Measurements from ENCODE around the gene HMGXB3.

HMGXB3 gene

GRCh38 chr5:150065346-150065745 is 64.8 kb downstream of the HMGXB3 start:
- Histone ChIP-seq H3K4me2 (ENCODE audit: low read depth, low read length) (no peak overlapping the region), H4K20me1 (ENCODE audit: insufficient read depth, low read length) (no peaks in the 10 kb centered on the region), H2AFZ (ENCODE audit: low read length) (no peak overlapping the region), H3K36me3 (replicated peaks; ENCODE audit: insufficient read depth, low read length) (no peaks in the 10 kb centered on the region), H3K9me2 (replicated peaks; ENCODE audit: insufficient read depth, low read length) (no peaks in the 10 kb centered on the region), H3K4me1 (ENCODE audit: low read length) (peaks cover 3% of the 10 kb centered on the region; the same call in 1 of the 2 replicates), H3K4me3 (ENCODE audit: low read length) (no peak overlapping the region), H3K9me3 (replicated peaks; ENCODE audit: insufficient read depth, low read length) (no peaks in the 10 kb centered on the region), H3K79me2 (ENCODE audit: low read length) (no peaks in the 10 kb centered on the region), H3K27ac (ENCODE audit: low read length) (no peak overlapping the region), H3F3A (ENCODE audit: insufficient read depth, low read length) (no peaks in the 10 kb centered on the region), H3K27me3 (replicated peaks; ENCODE audit: insufficient read depth, low read length) (no peaks in the 10 kb centered on the region; the same call in 1 of the 2 replicates), H3K9ac (ENCODE audit: low read length) (no peak overlapping the region)
- no peak for DNase-seq
- TF ChIP-seq CTCF (IDR thresholded peaks at IDR 0.05; ENCODE audit: low read length) (no peak), EZH2phosphoT487 (IDR thresholded peaks at IDR 0.05; ENCODE audit: low read length) (no peak), EZH2 (optimal IDR thresholded peaks at IDR 0.05; ENCODE audit: low read depth, low read length) (no peak)

DNA sequence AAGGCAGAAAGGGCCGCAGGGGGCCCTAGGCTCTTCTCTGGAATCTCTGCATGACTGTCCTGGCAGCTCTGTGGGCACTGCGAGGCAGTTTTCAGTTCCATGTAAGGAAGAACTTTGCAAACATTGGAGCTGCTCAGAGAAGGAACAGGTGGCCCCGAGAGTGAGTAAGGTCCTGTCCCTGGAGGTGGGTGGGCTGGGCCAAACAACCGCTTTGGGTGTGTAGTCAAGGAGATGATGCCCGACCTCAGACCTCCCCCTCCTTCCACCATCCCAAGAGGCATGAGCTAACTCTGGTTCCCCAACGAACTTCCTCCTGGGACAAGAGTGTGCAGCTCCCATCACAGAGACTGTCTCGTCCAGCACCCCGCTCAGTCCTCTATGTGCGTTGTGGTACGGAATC is 65.3 kb downstream of the HMGXB3 start:
- H3K4me1 ChIP-seq (ENCODE audit: low read length), result peaks cover 3% of the 10 kb centered on the region; the same call in 1 of the 2 replicates
- no peak overlapping the region for H3K4me3 ChIP-seq (ENCODE audit: low read length)
- H2AFZ ChIP-seq (ENCODE audit: low read length), result no peak overlapping the region
- no peaks in the 10 kb centered on the region for H3K9me3 ChIP-seq (replicated peaks; ENCODE audit: insufficient read depth, low read length)
- no peaks in the 10 kb centered on the region for H4K20me1 ChIP-seq (ENCODE audit: insufficient read depth, low read length)
- H3K9me2 ChIP-seq (replicated peaks; ENCODE audit: insufficient read depth, low read length), result no peaks in the 10 kb centered on the region
- TF ChIP-seq EZH2phosphoT487 (IDR thresholded peaks at IDR 0.05; ENCODE audit: low read length), result no peak
- no peak for TF ChIP-seq EZH2 (optimal IDR thresholded peaks at IDR 0.05; ENCODE audit: low read depth, low read length)
- no peak for TF ChIP-seq CTCF (IDR thresholded peaks at IDR 0.05; ENCODE audit: low read length)
- no peak overlapping the region for H3K4me2 ChIP-seq (ENCODE audit: low read depth, low read length)
- no peak overlapping the region for H3K27ac ChIP-seq (ENCODE audit: low read length)
- no peak overlapping the region for H3K9ac ChIP-seq (ENCODE audit: low read length)
- no peaks in the 10 kb centered on the region; the same call in 1 of the 2 replicates for H3K27me3 ChIP-seq (replicated peaks; ENCODE audit: insufficient read depth, low read length)
- no peaks in the 10 kb centered on the region for H3F3A ChIP-seq (ENCODE audit: insufficient read depth, low read length)
- DNase-seq, result no peak
- no peaks in the 10 kb centered on the region for H3K79me2 ChIP-seq (ENCODE audit: low read length)
- no peaks in the 10 kb centered on the region for H3K36me3 ChIP-seq (replicated peaks; ENCODE audit: insufficient read depth, low read length)

DNA sequence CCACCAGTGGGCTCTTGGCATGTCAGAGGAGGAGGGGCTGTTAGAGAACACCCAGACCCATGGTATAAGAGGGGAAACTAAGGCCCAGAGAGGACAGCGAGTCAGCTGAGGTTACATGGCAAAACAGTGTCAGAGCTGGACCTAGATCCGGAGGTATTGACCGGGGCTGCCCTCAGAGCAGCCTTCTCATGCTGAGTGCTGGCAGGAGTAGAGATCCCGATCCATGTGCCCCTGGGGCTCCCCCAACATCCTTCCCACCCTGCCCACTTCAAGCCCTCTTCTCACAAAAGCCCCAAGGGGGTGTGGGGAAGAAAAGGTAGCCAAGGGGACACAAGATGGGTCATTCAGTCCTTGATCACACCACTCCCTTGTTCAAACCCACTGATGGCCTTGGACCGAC is 65.9 kb downstream of the HMGXB3 start:
- TF ChIP-seq EZH2phosphoT487 (IDR thresholded peaks at IDR 0.05; ENCODE audit: low read length), result no peak
- TF ChIP-seq CTCF (IDR thresholded peaks at IDR 0.05; ENCODE audit: low read length), result no peak
- TF ChIP-seq EZH2 (optimal IDR thresholded peaks at IDR 0.05; ENCODE audit: low read depth, low read length), result no peak
- DNase-seq, result no peak
- no peak overlapping the region for H2AFZ ChIP-seq (ENCODE audit: low read length)
- H3K27ac ChIP-seq (ENCODE audit: low read length), result no peak overlapping the region
- peaks cover 3% of the 10 kb centered on the region; the same call in 1 of the 2 replicates for H3K4me1 ChIP-seq (ENCODE audit: low read length)
- no peaks in the 10 kb centered on the region for H3F3A ChIP-seq (ENCODE audit: insufficient read depth, low read length)
- no peak overlapping the region for H3K9ac ChIP-seq (ENCODE audit: low read length)
- H4K20me1 ChIP-seq (ENCODE audit: insufficient read depth, low read length), result no peaks in the 10 kb centered on the region
- no peaks in the 10 kb centered on the region for H3K36me3 ChIP-seq (replicated peaks; ENCODE audit: insufficient read depth, low read length)
- H3K4me2 ChIP-seq (ENCODE audit: low read depth, low read length), result no peak overlapping the region
- no peak overlapping the region for H3K4me3 ChIP-seq (ENCODE audit: low read length)
- H3K9me3 ChIP-seq (replicated peaks; ENCODE audit: insufficient read depth, low read length), result no peaks in the 10 kb centered on the region
- no peaks in the 10 kb centered on the region for H3K79me2 ChIP-seq (ENCODE audit: low read length)
- no peaks in the 10 kb centered on the region for H3K9me2 ChIP-seq (replicated peaks; ENCODE audit: insufficient read depth, low read length)
- no peaks in the 10 kb centered on the region; the same call in 1 of the 2 replicates for H3K27me3 ChIP-seq (replicated peaks; ENCODE audit: insufficient read depth, low read length)

Data from MM.1S (cell line).